ENCODE results near the gene FN3KRP.

Gene FN3KRP

DNA sequence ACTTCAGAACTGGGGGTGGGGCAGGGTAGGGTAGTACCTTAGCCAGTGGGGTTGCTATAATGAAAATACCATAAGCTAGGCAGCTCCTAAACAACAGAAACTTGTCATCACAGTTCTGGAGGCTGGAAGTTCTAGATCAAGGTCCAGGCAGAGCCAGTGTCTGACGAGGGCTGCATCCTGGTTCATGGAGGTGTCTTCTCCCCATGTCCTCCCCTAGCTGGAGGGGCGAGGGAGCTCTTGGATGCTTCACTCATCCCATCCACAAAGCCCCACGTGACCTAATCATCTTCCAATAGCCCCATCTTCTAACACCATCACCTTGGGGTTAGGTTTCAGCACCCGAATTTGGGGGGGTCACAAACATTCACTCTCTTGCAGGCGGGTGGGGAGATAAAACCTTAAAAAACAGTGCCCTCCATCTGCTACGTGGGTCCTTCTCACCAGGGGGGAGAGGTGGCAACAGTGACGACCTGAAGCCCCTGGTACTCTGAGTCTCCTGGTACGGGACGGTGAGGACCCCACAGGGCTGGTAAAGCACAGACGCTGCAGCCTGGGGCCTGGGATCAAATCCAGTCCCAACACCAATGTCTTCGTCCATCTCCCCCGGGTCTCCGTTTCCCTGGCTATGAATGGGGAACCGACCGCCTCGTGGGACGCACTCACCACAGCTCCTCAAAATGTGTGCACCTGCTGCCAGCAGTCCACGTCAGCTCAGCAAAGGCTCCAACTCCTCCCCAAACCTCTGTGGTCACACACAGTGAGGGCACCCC, 40.8 kb upstream of the FN3KRP start:
- H3K27ac ChIP-seq = no peak overlapping the region
- no peaks in the 10 kb centered on the region for H3K36me3 ChIP-seq (ENCODE audit: insufficient read depth, low read length)
- no peaks in the 10 kb centered on the region for H3K9me3 ChIP-seq (ENCODE audit: low read depth, low read length)
- H3K9ac ChIP-seq (ENCODE audit: insufficient read length) = no peak overlapping the region
- no peak for TF ChIP-seq FOXP2 (optimal IDR thresholded peaks at IDR 0.05; ENCODE audit: control extremely low read depth, extremely low read length, insufficient read depth)
- no peak for DNase-seq (ENCODE audit: low read depth, low spot score)
- H3K4me3 ChIP-seq = no peak overlapping the region

DNA sequence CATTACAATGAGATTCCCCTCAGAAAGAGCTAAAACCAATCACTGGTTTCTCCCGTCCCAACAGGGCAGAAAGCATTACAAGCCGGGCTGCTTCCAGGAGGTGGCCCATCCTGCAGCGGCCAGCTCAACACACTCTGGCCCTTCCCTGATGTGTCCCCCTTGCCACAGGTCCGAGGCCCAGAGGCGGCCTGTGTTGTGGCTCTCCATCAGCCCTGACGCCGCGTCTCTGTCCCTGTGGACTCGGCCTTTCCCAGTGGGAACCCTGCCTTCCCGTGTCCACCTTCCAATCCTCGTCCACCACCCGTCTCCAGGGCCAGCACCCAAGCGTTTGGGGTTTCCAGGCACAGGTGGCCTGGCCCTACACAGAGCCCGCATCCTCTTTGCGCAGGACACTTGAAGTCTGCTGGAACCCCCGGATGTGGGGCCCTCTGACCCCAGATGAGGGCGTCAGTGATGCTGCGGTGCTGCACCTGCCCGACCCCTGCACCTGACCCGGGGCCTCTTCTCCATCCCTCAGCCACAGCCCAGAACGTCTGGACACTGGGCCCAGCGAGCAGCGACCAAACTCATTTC, 39.1 kb upstream of the FN3KRP start:
- no peaks in the 10 kb centered on the region for H3K36me3 ChIP-seq (ENCODE audit: insufficient read depth, low read length)
- TF ChIP-seq POLR2AphosphoS5 (IDR thresholded peaks at IDR 0.05; ENCODE audit: borderline replicate concordance, low read depth, low read length) = no peak
- H3K4me3 ChIP-seq = no peak overlapping the region
- H3K27ac ChIP-seq = no peak overlapping the region
- DNase-seq (ENCODE audit: low read depth, low spot score) = no peak
- H3K9ac ChIP-seq (ENCODE audit: insufficient read length) = no peak overlapping the region
- 0 out of 2 replicates have a peak, but pooled peaks cover 4% of the 10 kb centered on the region for H3K9me3 ChIP-seq (ENCODE audit: low read depth, low read length)

DNA sequence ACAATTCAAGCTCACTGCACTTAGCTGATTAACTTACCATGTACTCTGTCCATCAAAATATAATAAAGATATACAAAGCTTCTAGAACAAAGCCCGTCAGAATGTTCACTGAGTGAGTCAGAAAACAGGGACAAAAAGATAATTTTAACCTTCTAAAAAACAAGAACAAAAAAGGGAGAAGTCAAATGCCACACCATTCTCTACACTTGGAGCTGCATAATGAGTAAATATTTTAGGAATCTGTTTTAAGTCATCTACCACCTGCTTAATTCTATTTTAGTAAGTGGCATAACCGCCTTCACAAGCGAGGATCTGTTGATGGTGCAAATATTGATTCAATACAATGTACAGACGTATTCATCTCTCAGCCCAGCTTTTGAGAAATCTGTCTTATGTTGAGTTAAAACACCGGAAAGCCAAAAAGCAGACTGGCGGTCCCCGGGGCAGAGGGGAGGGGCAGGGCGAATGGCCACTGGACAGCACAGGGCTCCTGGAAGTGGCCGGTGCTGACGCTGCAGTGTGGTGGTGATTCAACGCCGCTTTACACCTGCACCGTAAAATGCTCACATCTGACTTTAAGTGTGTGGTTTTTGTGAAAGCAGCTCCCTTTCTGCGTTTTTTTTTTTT, 38.1 kb upstream of the FN3KRP start:
- Histone ChIP-seq H3K9ac (ENCODE audit: insufficient read length) (no peak overlapping the region), H3K36me3 (ENCODE audit: insufficient read depth, low read length) (no peaks in the 10 kb centered on the region), H3K4me3 (no peak overlapping the region), H3K9me3 (ENCODE audit: low read depth, low read length) (0 out of 2 replicates have a peak, but pooled peaks cover 4% of the 10 kb centered on the region), H3K27ac (no peak overlapping the region)
- no peak for DNase-seq (ENCODE audit: low read depth, low spot score)
- TF ChIP-seq FOXP2 (optimal IDR thresholded peaks at IDR 0.05; ENCODE audit: control extremely low read depth, extremely low read length, insufficient read depth) (no peak), EZH2 (IDR thresholded peaks at IDR 0.05) (no peak), POLR2AphosphoS5 (IDR thresholded peaks at IDR 0.05; ENCODE audit: borderline replicate concordance, low read depth, low read length) (no peak)

DNA sequence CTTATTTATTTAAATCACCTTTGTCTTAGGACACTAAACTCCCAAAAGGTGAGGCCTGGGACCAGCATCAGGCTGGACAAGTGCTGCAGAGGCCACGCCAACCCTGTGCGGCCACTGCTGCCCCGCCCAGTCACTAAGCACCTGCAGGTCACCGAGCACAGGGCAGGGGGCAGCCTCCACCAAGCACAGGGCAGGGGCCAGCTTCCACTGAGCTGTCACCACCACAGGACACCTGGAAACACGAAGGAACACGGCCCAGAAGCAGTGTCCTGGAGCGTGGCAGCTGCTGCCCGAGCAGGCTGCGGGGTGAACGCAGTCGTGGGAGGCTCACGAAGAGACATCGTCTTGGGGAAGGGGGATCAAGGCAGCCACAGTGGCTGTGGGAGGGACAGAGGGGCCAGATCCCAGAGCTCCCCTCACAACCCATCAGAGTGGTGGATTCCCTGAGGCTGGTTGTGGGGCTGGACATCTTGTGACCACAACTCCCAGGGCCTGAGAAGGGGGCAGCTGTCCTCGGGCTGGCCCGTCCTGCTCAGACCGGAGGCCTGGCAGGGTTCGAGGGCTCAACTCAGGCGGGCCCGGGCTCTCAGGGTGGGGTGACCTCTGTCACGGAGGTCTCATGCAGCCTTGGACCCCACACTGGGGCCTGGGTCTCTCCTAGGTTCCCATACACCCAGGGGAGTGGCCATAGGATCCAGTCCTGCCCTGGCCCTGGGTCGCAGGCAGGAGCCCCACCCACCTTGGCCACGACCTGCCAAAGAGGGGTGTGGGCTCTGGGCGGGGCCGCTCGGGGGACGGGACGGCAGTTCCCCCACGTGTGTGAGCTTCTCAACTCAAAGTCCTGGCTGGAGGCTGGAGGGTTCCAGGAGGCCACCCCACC, 36.7 kb upstream of the FN3KRP start:
- Histone ChIP-seq H3K9me3 (ENCODE audit: low read depth, low read length) (0 out of 2 replicates have a peak, but pooled peaks cover 4% of the 10 kb centered on the region), H3K36me3 (ENCODE audit: insufficient read depth, low read length) (no peaks in the 10 kb centered on the region), H3K27ac (no peak overlapping the region), H3K9ac (ENCODE audit: insufficient read length) (no peak overlapping the region), H3K4me3 (no peak overlapping the region)
- no peak for TF ChIP-seq POLR2AphosphoS5 (IDR thresholded peaks at IDR 0.05; ENCODE audit: borderline replicate concordance, low read depth, low read length)
- no peak for TF ChIP-seq EZH2 (IDR thresholded peaks at IDR 0.05)
- TF ChIP-seq FOXP2 (optimal IDR thresholded peaks at IDR 0.05; ENCODE audit: control extremely low read depth, extremely low read length, insufficient read depth) = no peak
- DNase-seq (ENCODE audit: low read depth, low spot score) = no peak

- Histone ChIP-seq H3K36me3 (ENCODE audit: insufficient read depth, low read length) (no peaks in the 10 kb centered on the region), H3K4me3 (no peak overlapping the region)
- TF ChIP-seq FOXP2 (optimal IDR thresholded peaks at IDR 0.05; ENCODE audit: control extremely low read depth, extremely low read length, insufficient read depth) (no peak), POLR2AphosphoS5 (IDR thresholded peaks at IDR 0.05; ENCODE audit: borderline replicate concordance, low read depth, low read length) (no peak), EZH2 (IDR thresholded peaks at IDR 0.05) (no peak)
Measured at GRCh38 chr17:82681547-82681946, 35.0 kb upstream of the FN3KRP start.

DNA sequence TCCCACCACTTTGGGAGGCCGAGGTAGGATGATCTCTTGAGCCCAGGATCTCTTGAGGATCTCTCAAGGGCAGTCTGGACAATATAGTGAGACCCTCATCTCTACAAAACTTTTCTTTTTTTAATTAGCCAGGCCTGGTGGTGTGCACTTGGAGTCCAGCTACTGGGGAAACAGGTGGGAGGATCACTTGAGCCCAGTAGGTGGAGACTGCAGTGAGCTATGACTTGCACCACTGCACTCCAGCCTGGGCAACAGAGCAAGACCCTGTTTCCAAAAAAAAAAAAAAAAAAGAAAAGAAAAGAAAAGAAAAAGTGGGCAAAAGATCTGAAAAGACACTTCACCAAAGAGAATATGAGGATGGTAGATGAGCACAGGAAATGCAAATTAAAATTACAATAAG, 33.0 kb upstream of the FN3KRP start:
- H3K36me3 ChIP-seq (ENCODE audit: insufficient read depth, low read length) = no peaks in the 10 kb centered on the region
- H3K9me3 ChIP-seq (ENCODE audit: low read depth, low read length) = 0 out of 2 replicates have a peak, but pooled peaks cover 4% of the 10 kb centered on the region
- no peak for TF ChIP-seq POLR2AphosphoS5 (IDR thresholded peaks at IDR 0.05; ENCODE audit: borderline replicate concordance, low read depth, low read length)
- no peak for TF ChIP-seq FOXP2 (optimal IDR thresholded peaks at IDR 0.05; ENCODE audit: control extremely low read depth, extremely low read length, insufficient read depth)
- TF ChIP-seq EZH2 (IDR thresholded peaks at IDR 0.05) = no peak
- no peak overlapping the region for H3K9ac ChIP-seq (ENCODE audit: insufficient read length)
- no peak overlapping the region for H3K27ac ChIP-seq
- DNase-seq (ENCODE audit: low read depth, low spot score) = no peak
- no peak overlapping the region for H3K4me3 ChIP-seq

More at GRCh38 chr17:82681547-82681946, 35.0 kb upstream of the FN3KRP start:
- no peak overlapping the region for H3K9ac ChIP-seq (ENCODE audit: insufficient read length)
- no peak overlapping the region for H3K27ac ChIP-seq
- no peak for DNase-seq (ENCODE audit: low read depth, low spot score)
- 0 out of 2 replicates have a peak, but pooled peaks cover 4% of the 10 kb centered on the region for H3K9me3 ChIP-seq (ENCODE audit: low read depth, low read length)

- Histone ChIP-seq H3K27ac (no peak overlapping the region), H3K9ac (ENCODE audit: insufficient read length) (no peak overlapping the region), H3K4me3 (no peak overlapping the region), H3K9me3 (ENCODE audit: low read depth, low read length) (0 out of 2 replicates have a peak, but pooled peaks cover 4% of the 10 kb centered on the region), H3K36me3 (ENCODE audit: insufficient read depth, low read length) (no peaks in the 10 kb centered on the region)
- TF ChIP-seq EZH2 (IDR thresholded peaks at IDR 0.05) = no peak
- TF ChIP-seq POLR2AphosphoS5 (IDR thresholded peaks at IDR 0.05; ENCODE audit: borderline replicate concordance, low read depth, low read length) = no peak
- DNase-seq (ENCODE audit: low read depth, low spot score) = no peak
Measured at GRCh38 chr17:82684228-82684841, 32.2 kb upstream of the FN3KRP start.

Data from SK-N-MC (cell line).